GM23338 (cell line): ENCODE data around the gene ATP6V1F. TPM values are rescaled to one million over a fixed set of nuclear protein-coding genes. Genes with fewer than 3 reads are reported as not detected.

Experiments
- ATAC-seq: fragments of 200-7000 bp; cut with Tn5 transposase; 3 replicates; pipeline ENCODE4 v1.9.1; 2020
- DNase-seq: peaks from one replicate; pipeline ENCODE4 v3.0.0-alpha.2; 2015; ENCODE audit warnings: low spot score
- H2AFZ ChIP-seq: fragments of 200-600 bp; sonication (generic); 2 replicates; pipeline ENCODE4 v1.8.0; 2016; ENCODE audit warnings: antibody characterized with exemption, mild to moderate bottlenecking, moderate library complexity
- H3F3A ChIP-seq: fragments of 200-600 bp; sonication (generic); replicated peaks from 2 replicates; pipeline ENCODE4 v1.8.0; 2017; ENCODE audit warnings: antibody characterized with exemption, mixed run types, low read depth
- H3K27ac ChIP-seq: fragments of 200-600 bp; sonication (generic); 2 replicates; pipeline ENCODE4 v1.6.1; 2016; ENCODE audit warnings: low read depth
- H3K27me3 ChIP-seq: fragments of 200-600 bp; sonication (generic); 2 replicates; pipeline ENCODE4 v1.8.0; 2016; ENCODE audit warnings: mild to moderate bottlenecking, mixed run types, moderate library complexity; ENCODE audit not compliant: insufficient read depth
- H3K36me3 ChIP-seq: fragments of 200-600 bp; sonication (generic); 2 replicates; pipeline ENCODE4 v1.8.0; 2016; ENCODE audit warnings: mild to moderate bottlenecking; ENCODE audit not compliant: insufficient read depth
- H3K4me1 ChIP-seq: fragments of 200-600 bp; sonication (generic); 2 replicates; pipeline ENCODE4 v1.8.0; 2016; ENCODE audit warnings: mild to moderate bottlenecking, moderate library complexity; ENCODE audit not compliant: insufficient read depth
- H3K4me2 ChIP-seq: fragments of 200-600 bp; sonication (generic); 2 replicates; pipeline ENCODE4 v1.7.1; 2017; ENCODE audit warnings: mixed run types
- H3K4me3 ChIP-seq: fragments of 200-600 bp; sonication (generic); 2 replicates; pipeline ENCODE4 v1.6.1; 2016; ENCODE audit warnings: mixed run types
- H3K79me2 ChIP-seq: fragments of 200-600 bp; sonication (generic); replicated peaks from 2 replicates; pipeline ENCODE4 v1.8.0; 2017; ENCODE audit warnings: mild to moderate bottlenecking; ENCODE audit not compliant: insufficient read depth
- H3K9me2 ChIP-seq: fragments of 200-600 bp; sonication (generic); 2 replicates; pipeline ENCODE4 v1.8.0; 2017; ENCODE audit not compliant: insufficient read depth
- H4K20me1 ChIP-seq: fragments of 200-600 bp; sonication (generic); replicated peaks from 2 replicates; pipeline ENCODE4 v1.8.0; 2017; ENCODE audit warnings: mild to moderate bottlenecking; ENCODE audit not compliant: insufficient read depth
- H3K27ac Mint-ChIP-seq: 2 replicates; pipeline ENCODE4 v1.8.0; 2020; ENCODE audit warnings: inconsistent platforms, mild to moderate bottlenecking, moderate library complexity, mixed read lengths
- H3K27me3 Mint-ChIP-seq: 3 replicates; pipeline ENCODE4 v1.8.0; 2022; ENCODE audit warnings: low read depth, mild to moderate bottlenecking, moderate library complexity, mixed read lengths, inconsistent platforms; ENCODE audit not compliant: insufficient read depth, poor library complexity
- H3K36me3 Mint-ChIP-seq: 3 replicates; pipeline ENCODE4 v1.8.0; 2021; ENCODE audit warnings: low read depth, mild to moderate bottlenecking, inconsistent platforms, moderate library complexity, mixed read lengths
- H3K4me1 Mint-ChIP-seq: 3 replicates; pipeline ENCODE4 v1.8.0; 2020; ENCODE audit warnings: mild to moderate bottlenecking, inconsistent platforms, mixed read lengths
- H3K4me3 Mint-ChIP-seq: 3 replicates; pipeline ENCODE4 v1.8.0; 2021; ENCODE audit warnings: moderate library complexity, mild to moderate bottlenecking, inconsistent platforms, mixed read lengths
- H3K9me3 Mint-ChIP-seq: 3 replicates; pipeline ENCODE4 v1.8.0; 2020; ENCODE audit warnings: moderate library complexity, mild to moderate bottlenecking, inconsistent platforms, mixed read lengths
- CREB1 ChIP-seq: fragments of 250-450 bp; sonication (Bioruptor Pico); IDR thresholded peaks from 2 replicates; pipeline ENCODE4 v1.5.0; 2020; ENCODE audit warnings: low read depth, mild to moderate bottlenecking, moderate library complexity
- CTCF ChIP-seq, 2 experiments: fragments of 200-600 bp in 1 of 2; sonication (generic) in 1 of 2; conservative IDR thresholded peaks; 2 replicates each; pipeline versions ENCODE4 v1.5.1 to v1.6.1; 2016 to 2017; ENCODE audit warnings: antibody characterized with exemption in 2 of 2, low read depth in 2 of 2, mild to moderate bottlenecking in 2 of 2, moderate library complexity in 1 of 2
- ETS1 ChIP-seq: IDR thresholded peaks from 2 replicates; pipeline ENCODE4 v1.6.1; 2016; ENCODE audit warnings: antibody characterized with exemption
- EZH2 ChIP-seq: fragments of 200-600 bp; sonication (generic); IDR thresholded peaks from one replicate; pipeline ENCODE4 v1.8.0; 2017; ENCODE audit warnings: antibody characterized with exemption, mild to moderate bottlenecking, low read depth; ENCODE audit not compliant: unreplicated experiment
- EZH2phosphoT487 ChIP-seq: fragments of 200-600 bp; sonication (generic); IDR thresholded peaks from one replicate; pipeline ENCODE4 v1.8.1; 2018; ENCODE audit warnings: antibody characterized with exemption; ENCODE audit not compliant: unreplicated experiment
- JUNB ChIP-seq: IDR thresholded peaks from one replicate; pipeline ENCODE4 v1.6.1; 2016; ENCODE audit warnings: antibody characterized with exemption; ENCODE audit not compliant: unreplicated experiment
- NANOG ChIP-seq: IDR thresholded peaks from 2 replicates; pipeline ENCODE4 v1.6.1; 2016; ENCODE audit warnings: antibody characterized with exemption, borderline replicate concordance
- POLR2AphosphoS5 ChIP-seq: IDR thresholded peaks from 2 replicates; pipeline ENCODE4 v1.6.1; 2016; ENCODE audit warnings: antibody characterized with exemption, low read depth
- REST ChIP-seq: IDR thresholded peaks from one replicate; pipeline ENCODE4 v1.6.1; 2018; ENCODE audit warnings: antibody characterized with exemption; ENCODE audit not compliant: unreplicated experiment
- STAT1 ChIP-seq: IDR thresholded peaks from one replicate; pipeline ENCODE4 v1.6.1; 2016; ENCODE audit warnings: antibody characterized with exemption; ENCODE audit not compliant: unreplicated experiment
- ZNF114 ChIP-seq: fragments of 250-450 bp; sonication (Bioruptor Pico); IDR thresholded peaks from 2 replicates; pipeline ENCODE4 v1.5.0; 2020; ENCODE audit warnings: mild to moderate bottlenecking, moderate library complexity
- ZNF331 ChIP-seq: fragments of 250-450 bp; sonication (Bioruptor Pico); IDR thresholded peaks from 2 replicates; pipeline ENCODE4 v1.5.0; 2020; ENCODE audit warnings: low read depth, mild to moderate bottlenecking, moderate library complexity
- polyA plus RNA-seq: library from polyadenylated mRNA; unstranded; fragments of >200 nt; fragmentation: Nextera tagmentation; extraction: Ambion mirVana; gene quantifications from 2 replicates; pipeline ENCODE4 v1.2.1, GENCODE V29; 2016
- total RNA-seq: library from RNA; depleted of rRNA; stranded (reverse); fragments of >200 nt; shearing (Covaris generic); gene quantifications from 2 replicates; pipeline ENCODE4 v1.2.3, GENCODE V29; 2014
- TF ChIP-seq, protein P1 (sequence below): fragments of 250-450 bp; sonication (Bioruptor Pico); IDR thresholded peaks from 2 replicates; pipeline ENCODE4 v1.5.0; 2020; ENCODE audit warnings: mild to moderate bottlenecking, moderate library complexity

The ATP6V1F gene
- total and polyA plus RNA-seq, 2 experiments from 2014 or later: 66.5 to 271 TPM

DNA sequence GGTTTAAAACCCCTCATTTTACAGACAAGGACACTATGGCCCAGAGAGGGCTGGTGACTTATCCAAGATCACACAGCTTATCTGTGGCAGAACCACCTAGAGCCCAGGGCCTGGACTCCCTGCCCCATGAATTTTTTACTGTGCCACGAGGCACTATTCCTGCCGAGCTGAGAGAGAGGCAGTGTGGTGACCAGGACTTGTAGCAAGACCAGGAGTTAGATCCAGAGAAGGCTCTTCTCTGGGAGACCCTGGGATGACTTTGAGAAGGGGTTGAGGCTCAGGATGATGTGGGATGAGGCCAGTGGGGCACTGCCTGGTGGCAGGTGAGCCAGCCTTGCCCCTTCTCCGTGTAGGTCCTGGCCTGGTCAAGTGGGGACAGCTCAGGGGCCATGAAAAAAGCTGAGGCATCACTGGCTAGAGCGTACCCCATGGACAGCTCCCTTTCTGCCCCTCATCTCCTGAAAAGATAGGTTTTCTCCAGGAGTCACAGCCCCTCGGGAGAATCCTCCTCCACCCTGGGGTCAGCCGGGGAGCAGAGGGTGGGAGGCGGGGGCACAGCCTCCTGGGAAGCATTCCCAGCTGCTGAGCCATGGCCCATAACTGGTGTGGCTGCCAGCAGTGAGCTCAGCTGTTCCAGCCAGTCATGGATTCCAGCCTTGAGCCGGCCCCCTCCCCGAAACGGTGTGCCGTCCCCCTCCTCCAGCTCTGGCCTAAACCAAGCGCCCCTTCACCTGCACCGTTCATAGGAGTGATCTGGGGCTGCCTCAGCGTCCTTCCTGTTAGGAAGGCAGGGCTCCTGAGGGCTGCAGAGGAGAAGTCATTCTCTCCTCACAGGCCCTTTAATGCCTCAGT lies 26.6 kb upstream of the ATP6V1F start:
- no peaks in the 10 kb centered on the region for H3K36me3 Mint-ChIP-seq
- H3K36me3 ChIP-seq: no peaks in the 10 kb centered on the region
- H3K27ac Mint-ChIP-seq: no peak overlapping the region; the same call in 1 of the 2 replicates

More for the DNA sequence above, 26.6 kb upstream of the ATP6V1F start:
- no peak overlapping the region for H2AFZ ChIP-seq
- peaks cover 25% of the 10 kb centered on the region for H3K27me3 Mint-ChIP-seq
- H3K4me2 ChIP-seq: no peak overlapping the region
- H3F3A ChIP-seq: peaks cover 3% of the 10 kb centered on the region
- H3K4me3 ChIP-seq: no peak overlapping the region
- H3K9me3 Mint-ChIP-seq: no peaks in the 10 kb centered on the region; the same call in 2 of the 3 replicates
- DNase-seq (no peak), ATAC-seq (no peak)
- TF ChIP-seq POLR2AphosphoS5 (no peak), STAT1 (no peak), CTCF (conservative IDR thresholded peaks at IDR 0.05; ENCODE audit: low read depth in 2 of 2) (no peak), NANOG (no peak), EZH2phosphoT487 (no peak), REST (no peak), ZNF331 (CRISPR knock-in tag) (no peak), JUNB (no peak), EZH2 (no peak), ETS1 (no peak), CREB1 (CRISPR knock-in tag) (no peak), ZNF114 (CRISPR knock-in tag) (no peak)
- TF ChIP-seq, protein P1, sequence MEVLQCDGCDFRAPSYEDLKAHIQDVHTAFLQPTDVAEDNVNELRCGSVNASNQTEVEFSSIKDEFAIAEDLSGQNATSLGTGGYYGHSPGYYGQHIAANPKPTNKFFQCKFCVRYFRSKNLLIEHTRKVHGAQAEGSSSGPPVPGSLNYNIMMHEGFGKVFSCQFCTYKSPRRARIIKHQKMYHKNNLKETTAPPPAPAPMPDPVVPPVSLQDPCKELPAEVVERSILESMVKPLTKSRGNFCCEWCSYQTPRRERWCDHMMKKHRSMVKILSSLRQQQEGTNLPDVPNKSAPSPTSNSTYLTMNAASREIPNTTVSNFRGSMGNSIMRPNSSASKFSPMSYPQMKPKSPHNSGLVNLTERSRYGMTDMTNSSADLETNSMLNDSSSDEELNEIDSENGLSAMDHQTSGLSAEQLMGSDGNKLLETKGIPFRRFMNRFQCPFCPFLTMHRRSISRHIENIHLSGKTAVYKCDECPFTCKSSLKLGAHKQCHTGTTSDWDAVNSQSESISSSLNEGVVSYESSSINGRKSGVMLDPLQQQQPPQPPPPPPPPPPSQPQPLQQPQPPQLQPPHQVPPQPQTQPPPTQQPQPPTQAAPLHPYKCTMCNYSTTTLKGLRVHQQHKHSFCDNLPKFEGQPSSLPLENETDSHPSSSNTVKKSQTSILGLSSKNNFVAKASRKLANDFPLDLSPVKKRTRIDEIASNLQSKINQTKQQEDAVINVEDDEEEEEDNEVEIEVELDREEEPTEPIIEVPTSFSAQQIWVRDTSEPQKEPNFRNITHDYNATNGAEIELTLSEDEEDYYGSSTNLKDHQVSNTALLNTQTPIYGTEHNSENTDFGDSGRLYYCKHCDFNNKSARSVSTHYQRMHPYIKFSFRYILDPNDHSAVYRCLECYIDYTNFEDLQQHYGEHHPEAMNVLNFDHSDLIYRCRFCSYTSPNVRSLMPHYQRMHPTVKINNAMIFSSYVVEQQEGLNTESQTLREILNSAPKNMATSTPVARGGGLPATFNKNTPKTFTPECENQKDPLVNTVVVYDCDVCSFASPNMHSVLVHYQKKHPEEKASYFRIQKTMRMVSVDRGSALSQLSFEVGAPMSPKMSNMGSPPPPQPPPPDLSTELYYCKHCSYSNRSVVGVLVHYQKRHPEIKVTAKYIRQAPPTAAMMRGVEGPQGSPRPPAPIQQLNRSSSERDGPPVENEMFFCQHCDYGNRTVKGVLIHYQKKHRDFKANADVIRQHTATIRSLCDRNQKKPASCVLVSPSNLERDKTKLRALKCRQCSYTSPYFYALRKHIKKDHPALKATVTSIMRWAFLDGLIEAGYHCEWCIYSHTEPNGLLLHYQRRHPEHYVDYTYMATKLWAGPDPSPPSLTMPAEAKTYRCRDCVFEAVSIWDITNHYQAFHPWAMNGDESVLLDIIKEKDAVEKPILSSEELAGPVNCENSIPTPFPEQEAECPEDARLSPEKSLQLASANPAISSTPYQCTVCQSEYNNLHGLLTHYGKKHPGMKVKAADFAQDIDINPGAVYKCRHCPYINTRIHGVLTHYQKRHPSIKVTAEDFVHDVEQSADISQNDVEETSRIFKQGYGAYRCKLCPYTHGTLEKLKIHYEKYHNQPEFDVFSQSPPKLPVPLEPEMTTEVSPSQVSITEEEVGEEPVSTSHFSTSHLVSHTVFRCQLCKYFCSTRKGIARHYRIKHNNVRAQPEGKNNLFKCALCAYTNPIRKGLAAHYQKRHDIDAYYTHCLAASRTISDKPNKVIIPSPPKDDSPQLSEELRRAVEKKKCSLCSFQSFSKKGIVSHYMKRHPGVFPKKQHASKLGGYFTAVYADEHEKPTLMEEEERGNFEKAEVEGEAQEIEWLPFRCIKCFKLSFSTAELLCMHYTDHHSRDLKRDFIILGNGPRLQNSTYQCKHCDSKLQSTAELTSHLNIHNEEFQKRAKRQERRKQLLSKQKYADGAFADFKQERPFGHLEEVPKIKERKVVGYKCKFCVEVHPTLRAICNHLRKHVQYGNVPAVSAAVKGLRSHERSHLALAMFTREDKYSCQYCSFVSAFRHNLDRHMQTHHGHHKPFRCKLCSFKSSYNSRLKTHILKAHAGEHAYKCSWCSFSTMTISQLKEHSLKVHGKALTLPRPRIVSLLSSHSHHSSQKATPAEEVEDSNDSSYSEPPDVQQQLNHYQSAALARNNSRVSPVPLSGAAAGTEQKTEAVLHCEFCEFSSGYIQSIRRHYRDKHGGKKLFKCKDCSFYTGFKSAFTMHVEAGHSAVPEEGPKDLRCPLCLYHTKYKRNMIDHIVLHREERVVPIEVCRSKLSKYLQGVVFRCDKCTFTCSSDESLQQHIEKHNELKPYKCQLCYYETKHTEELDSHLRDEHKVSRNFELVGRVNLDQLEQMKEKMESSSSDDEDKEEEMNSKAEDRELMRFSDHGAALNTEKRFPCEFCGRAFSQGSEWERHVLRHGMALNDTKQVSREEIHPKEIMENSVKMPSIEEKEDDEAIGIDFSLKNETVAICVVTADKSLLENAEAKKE (CRISPR knock-in tag): no peak
- no peak overlapping the region for H3K27ac ChIP-seq
- H3K79me2 ChIP-seq: no peaks in the 10 kb centered on the region
- no peaks in the 10 kb centered on the region for H4K20me1 ChIP-seq
- H3K4me3 Mint-ChIP-seq: no peak overlapping the region; the same call in 2 of the 3 replicates
- peaks cover 12% of the 10 kb centered on the region for H3K27me3 ChIP-seq
- no peaks in the 10 kb centered on the region for H3K9me2 ChIP-seq
- H3K4me1 Mint-ChIP-seq: peaks cover 16% of the 10 kb centered on the region
- peaks cover 22% of the 10 kb centered on the region for H3K4me1 ChIP-seq
